Osteocyte (in vitro differentiated cells): ENCODE data around the gene THAP9. TPM values are rescaled to one million over a fixed set of nuclear protein-coding genes. Genes with fewer than 3 reads are reported as not detected.

ENCODE experiments used
- DNase-seq: peaks from one replicate; pipeline ENCODE4 v3.0.0; 2021; ENCODE audit warnings: mixed read lengths; ENCODE audit not compliant: unreplicated experiment; ENCODE audit errors: extremely low spot score
- H3K27ac Mint-ChIP-seq: one replicate; pipeline ENCODE4 v1.8.0; 2021; ENCODE audit warnings: mild to moderate bottlenecking, mixed read lengths; ENCODE audit not compliant: unreplicated experiment
- H3K27me3 Mint-ChIP-seq: one replicate; pipeline ENCODE4 v1.8.0; 2021; ENCODE audit warnings: mixed read lengths; ENCODE audit not compliant: unreplicated experiment
- H3K36me3 Mint-ChIP-seq: one replicate; pipeline ENCODE4 v1.8.0; 2021; ENCODE audit warnings: mixed read lengths; ENCODE audit not compliant: unreplicated experiment
- H3K4me1 Mint-ChIP-seq: one replicate; pipeline ENCODE4 v1.8.0; 2021; ENCODE audit warnings: mixed read lengths; ENCODE audit not compliant: unreplicated experiment
- H3K4me3 Mint-ChIP-seq: one replicate; pipeline ENCODE4 v1.8.0; 2021; ENCODE audit warnings: mild to moderate bottlenecking, moderate library complexity, mixed read lengths; ENCODE audit not compliant: unreplicated experiment
- H3K9me3 Mint-ChIP-seq: one replicate; pipeline ENCODE4 v1.8.0; 2021; ENCODE audit warnings: mixed read lengths; ENCODE audit not compliant: unreplicated experiment
- total RNA-seq: library from RNA; stranded (reverse); gene quantifications from 2 replicates; pipeline ENCODE4 v1.2.1, GENCODE V29; 2021
- TF ChIP-seq, protein P1 (sequence below): fragments of 200-600 bp; sonication (generic); IDR thresholded peaks from 2 replicates; pipeline ENCODE4 v1.5.0; 2021; ENCODE audit warnings: antibody characterized with exemption, mild to moderate bottlenecking, moderate library complexity

Gene THAP9
- total RNA-seq, 1 donor from 2014 or later = 4.9 TPM

DNA sequence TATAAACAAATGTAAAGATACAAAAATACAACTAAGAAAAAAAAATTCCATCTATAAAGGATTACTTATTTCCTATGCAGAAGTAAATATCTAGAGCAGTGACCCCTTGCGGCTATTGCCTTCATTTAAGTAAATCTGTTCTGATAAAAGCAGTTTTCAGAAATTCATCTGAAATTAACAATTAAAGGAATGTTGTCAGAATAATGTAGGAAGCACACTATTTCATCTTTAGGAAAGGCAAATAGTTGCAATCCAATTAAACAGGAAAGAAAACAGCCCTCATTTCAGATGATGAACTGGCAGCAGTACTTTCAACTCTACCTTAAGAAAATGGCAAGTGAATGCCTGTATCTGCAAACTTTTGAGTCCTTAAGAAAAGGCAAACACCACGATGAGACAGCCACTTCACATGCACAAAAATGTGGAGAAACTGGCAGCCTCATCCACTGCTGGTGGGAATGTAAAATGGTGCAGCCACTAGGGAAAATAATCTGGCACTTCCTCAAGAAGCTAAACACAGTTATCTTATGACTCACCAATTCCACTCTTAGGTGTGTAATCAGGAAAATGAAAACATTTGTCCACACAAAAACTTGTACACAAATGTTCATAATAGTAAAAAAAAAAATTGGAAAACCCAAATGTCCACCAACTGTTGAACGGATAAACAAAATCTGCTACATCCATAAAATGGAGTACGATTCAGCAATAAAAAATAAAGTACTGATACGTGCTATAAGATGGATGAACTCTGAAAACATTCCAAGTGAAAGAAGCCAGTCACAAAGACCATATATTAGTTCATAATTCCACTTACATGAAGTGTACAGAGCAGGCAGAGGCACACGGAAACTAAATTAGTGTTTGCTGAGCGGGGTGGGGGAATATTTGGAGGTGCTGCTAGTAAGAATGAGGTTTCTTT lies 2.0 kb upstream of the THAP9 start:
- Mint-ChIP-seq H3K27me3 (no peaks in the 10 kb centered on the region), H3K4me1 (peaks cover 35% of the 10 kb centered on the region), H3K36me3 (peaks cover 21% of the 10 kb centered on the region), H3K9me3 (no peaks in the 10 kb centered on the region), H3K4me3 (no peak overlapping the region), H3K27ac (no peak overlapping the region)
- TF ChIP-seq, protein P1, sequence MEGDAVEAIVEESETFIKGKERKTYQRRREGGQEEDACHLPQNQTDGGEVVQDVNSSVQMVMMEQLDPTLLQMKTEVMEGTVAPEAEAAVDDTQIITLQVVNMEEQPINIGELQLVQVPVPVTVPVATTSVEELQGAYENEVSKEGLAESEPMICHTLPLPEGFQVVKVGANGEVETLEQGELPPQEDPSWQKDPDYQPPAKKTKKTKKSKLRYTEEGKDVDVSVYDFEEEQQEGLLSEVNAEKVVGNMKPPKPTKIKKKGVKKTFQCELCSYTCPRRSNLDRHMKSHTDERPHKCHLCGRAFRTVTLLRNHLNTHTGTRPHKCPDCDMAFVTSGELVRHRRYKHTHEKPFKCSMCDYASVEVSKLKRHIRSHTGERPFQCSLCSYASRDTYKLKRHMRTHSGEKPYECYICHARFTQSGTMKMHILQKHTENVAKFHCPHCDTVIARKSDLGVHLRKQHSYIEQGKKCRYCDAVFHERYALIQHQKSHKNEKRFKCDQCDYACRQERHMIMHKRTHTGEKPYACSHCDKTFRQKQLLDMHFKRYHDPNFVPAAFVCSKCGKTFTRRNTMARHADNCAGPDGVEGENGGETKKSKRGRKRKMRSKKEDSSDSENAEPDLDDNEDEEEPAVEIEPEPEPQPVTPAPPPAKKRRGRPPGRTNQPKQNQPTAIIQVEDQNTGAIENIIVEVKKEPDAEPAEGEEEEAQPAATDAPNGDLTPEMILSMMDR = peak; percentile 55
- no peak for DNase-seq

DNA sequence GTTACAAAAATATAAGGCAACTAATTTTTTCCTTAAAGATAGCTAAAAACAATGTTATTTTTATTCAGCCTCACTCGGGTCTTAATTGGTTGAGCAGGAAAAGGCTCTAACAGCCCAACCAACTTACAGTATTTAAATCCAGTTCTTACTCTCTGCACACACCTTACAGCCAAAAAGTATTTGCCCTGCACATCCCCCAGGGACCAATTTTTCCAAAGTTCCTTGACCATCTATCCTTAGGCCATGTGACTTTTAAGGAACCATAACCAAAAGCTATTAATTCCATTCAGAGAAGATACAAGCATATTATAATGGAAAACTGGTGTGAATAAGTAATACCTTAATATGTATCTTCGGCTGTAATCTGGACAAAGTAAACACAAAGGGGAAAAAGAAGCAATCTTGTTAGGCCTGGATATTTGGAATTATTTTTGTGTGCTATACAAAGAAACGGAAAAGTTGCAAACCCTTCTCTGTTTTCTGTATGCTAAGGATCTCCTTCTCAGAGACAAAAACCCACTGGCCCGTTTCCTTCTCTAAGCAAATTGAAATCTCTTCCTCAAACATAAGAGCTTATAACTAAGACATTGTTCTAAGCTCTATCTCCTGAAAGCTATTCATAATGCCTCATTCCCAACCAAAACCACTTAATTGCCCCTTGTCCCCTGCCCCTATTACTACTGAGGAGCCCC lies 1.0 kb upstream of the THAP9 start:
- TF ChIP-seq, protein P1 = no peak
- peaks cover 33% of the 10 kb centered on the region for H3K4me1 Mint-ChIP-seq
- H3K27me3 Mint-ChIP-seq = no peaks in the 10 kb centered on the region
- DNase-seq = no peak
- H3K9me3 Mint-ChIP-seq = no peaks in the 10 kb centered on the region
- H3K4me3 Mint-ChIP-seq = no peak overlapping the region
- peaks cover 13% of the 10 kb centered on the region for H3K36me3 Mint-ChIP-seq
- no peak overlapping the region for H3K27ac Mint-ChIP-seq

DNA sequence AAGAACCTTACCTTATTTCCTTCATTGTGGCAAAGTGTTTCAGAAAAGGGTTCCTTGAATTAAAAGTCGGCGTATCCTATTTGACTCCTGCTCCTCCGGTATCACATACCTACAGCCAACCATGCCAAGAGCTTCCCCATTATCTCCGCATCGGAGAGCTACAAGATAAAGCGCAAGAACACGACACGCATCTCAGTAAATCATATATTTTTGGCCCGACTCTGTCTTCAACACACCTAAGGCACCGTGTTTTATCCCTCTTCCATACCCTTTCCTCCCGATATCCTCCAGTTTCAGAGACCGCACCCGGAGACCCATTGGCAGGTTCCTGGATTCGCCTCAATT lies 497 bp upstream of the THAP9 start:
- no peak overlapping the region for H3K4me3 Mint-ChIP-seq
- H3K27ac Mint-ChIP-seq = no peak overlapping the region
- TF ChIP-seq, protein P1 = no peak
- H3K4me1 Mint-ChIP-seq = peaks cover 33% of the 10 kb centered on the region
- H3K9me3 Mint-ChIP-seq = no peaks in the 10 kb centered on the region
- H3K27me3 Mint-ChIP-seq = no peaks in the 10 kb centered on the region
- no peak for DNase-seq
- H3K36me3 Mint-ChIP-seq = peaks cover 9% of the 10 kb centered on the region

DNA sequence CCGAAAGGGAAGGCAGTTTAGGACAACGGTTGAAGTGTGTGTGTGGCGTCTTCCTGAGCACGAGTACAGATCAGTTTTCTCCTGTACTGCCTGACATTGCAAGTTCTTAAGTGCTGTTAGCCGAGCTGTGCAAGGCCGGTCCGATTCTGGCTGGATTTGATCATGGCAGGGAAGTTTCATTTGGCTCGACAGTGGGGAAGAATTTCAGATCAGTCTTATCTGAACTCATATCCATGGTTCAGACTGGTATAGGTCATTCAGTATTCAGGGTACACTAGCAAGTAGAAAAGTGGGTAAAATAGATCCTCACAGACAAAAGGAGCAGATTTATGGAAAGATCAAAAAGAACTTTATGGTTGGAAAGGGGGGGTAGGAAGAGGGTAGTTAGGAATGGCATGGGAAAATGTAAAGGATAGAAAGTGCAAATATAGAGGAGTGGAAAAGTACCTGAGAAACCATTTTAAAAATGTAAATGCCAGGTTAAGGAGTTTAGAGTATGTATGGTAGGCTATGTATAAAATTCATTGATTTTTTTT lies 716 bp downstream of the THAP9 start:
- Mint-ChIP-seq H3K27ac (no peak overlapping the region), H3K4me3 (no peak overlapping the region), H3K4me1 (peaks cover 34% of the 10 kb centered on the region), H3K36me3 (peaks cover 5% of the 10 kb centered on the region), H3K27me3 (no peaks in the 10 kb centered on the region), H3K9me3 (no peaks in the 10 kb centered on the region)
- no peak for DNase-seq
- TF ChIP-seq, protein P1 = no peak

DNA sequence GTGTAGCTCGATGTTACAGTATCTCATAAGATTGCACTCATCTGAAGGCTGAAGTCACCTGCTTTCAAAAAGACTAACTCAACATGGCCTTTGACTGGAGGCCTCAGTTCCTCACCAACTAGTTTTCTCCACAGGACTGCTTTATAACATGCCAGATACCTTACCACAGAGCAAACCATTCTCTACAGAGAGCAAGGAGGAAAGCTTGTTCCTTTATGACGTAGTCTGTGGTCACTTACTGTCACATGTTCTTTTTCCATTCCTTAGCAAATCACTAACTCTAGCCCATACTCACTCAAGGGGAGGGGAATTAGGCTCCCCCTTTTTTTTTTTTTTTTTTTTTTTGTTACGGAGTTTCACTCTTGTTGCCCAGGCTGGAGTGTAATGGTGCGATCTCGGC lies 3.2 kb downstream of the THAP9 start:
- DNase-seq = no peak
- Mint-ChIP-seq H3K27me3 (no peaks in the 10 kb centered on the region), H3K36me3 (peaks cover 11% of the 10 kb centered on the region), H3K4me3 (no peak overlapping the region), H3K9me3 (no peaks in the 10 kb centered on the region), H3K27ac (no peak overlapping the region), H3K4me1 (peaks cover 15% of the 10 kb centered on the region)
- TF ChIP-seq, protein P1 = no peak
